ENCODE measurements around the gene RBM6.

The RBM6 gene

GRCh38 chr3:50122661-50123391, 182.9 kb downstream of the RBM6 start:
- peaks cover 25% of the 10 kb centered on the region for H3K4me1 ChIP-seq (ENCODE audit: insufficient read depth, low read length)
- no peaks in the 10 kb centered on the region for H3K9me3 ChIP-seq (ENCODE audit: insufficient read depth, low read depth, low read length)
- WGBS: 93% methylated on average over 14 of the region's 14 CpGs
- no peak overlapping the region for H3K9ac ChIP-seq (ENCODE audit: low read depth, low read length)
- no peak overlapping the region for H3K4me3 ChIP-seq (ENCODE audit: low read length)
- peaks cover 24% of the 10 kb centered on the region for H3K36me3 ChIP-seq (ENCODE audit: insufficient read depth, low read length)
- H3K27ac ChIP-seq (ENCODE audit: low read depth, low read length): no peak overlapping the region
- H3K27me3 ChIP-seq (ENCODE audit: insufficient read depth, low read length): no peaks in the 10 kb centered on the region

- no peaks in the 10 kb centered on the region for H3K9me3 ChIP-seq (ENCODE audit: insufficient read depth, low read depth, low read length)
- H3K9ac ChIP-seq (ENCODE audit: low read depth, low read length): no peak overlapping the region
- H3K27me3 ChIP-seq (ENCODE audit: insufficient read depth, low read length): no peaks in the 10 kb centered on the region
- peaks cover 25% of the 10 kb centered on the region for H3K4me1 ChIP-seq (ENCODE audit: insufficient read depth, low read length)
- no peak overlapping the region for H3K4me3 ChIP-seq (ENCODE audit: low read length)
- peaks cover 17% of the 10 kb centered on the region for H3K36me3 ChIP-seq (ENCODE audit: insufficient read depth, low read length)
- whole genome bisulfite sequencing: 91% methylated on average over 4 of the region's 4 CpGs
- H3K27ac ChIP-seq (ENCODE audit: low read depth, low read length): no peak overlapping the region
These were observed 183.6 kb downstream of the RBM6 start for GRCh38 chr3:50123394-50124051.

GRCh38 chr3:50124052-50124799, 184.3 kb downstream of the RBM6 start:
- H3K9me3 ChIP-seq (ENCODE audit: insufficient read depth, low read depth, low read length): no peaks in the 10 kb centered on the region
- WGBS: 60% methylated on average over 13 of the region's 15 CpGs
- peaks cover 10% of the 10 kb centered on the region for H3K36me3 ChIP-seq (ENCODE audit: insufficient read depth, low read length)
- H3K9ac ChIP-seq (ENCODE audit: low read depth, low read length): no peak overlapping the region
- no peaks in the 10 kb centered on the region for H3K27me3 ChIP-seq (ENCODE audit: insufficient read depth, low read length)
- H3K27ac ChIP-seq (ENCODE audit: low read depth, low read length): no peak overlapping the region
- peaks cover 25% of the 10 kb centered on the region for H3K4me1 ChIP-seq (ENCODE audit: insufficient read depth, low read length)
- no peak overlapping the region for H3K4me3 ChIP-seq (ENCODE audit: low read length)

GRCh38 chr3:50124800-50125178, 184.8 kb downstream of the RBM6 start:
- no peak overlapping the region for H3K9ac ChIP-seq (ENCODE audit: low read depth, low read length)
- 42% methylated on average over 12 of the region's 12 CpGs for WGBS
- peaks cover 4% of the 10 kb centered on the region for H3K36me3 ChIP-seq (ENCODE audit: insufficient read depth, low read length)
- no peaks in the 10 kb centered on the region for H3K27me3 ChIP-seq (ENCODE audit: insufficient read depth, low read length)
- H3K4me1 ChIP-seq (ENCODE audit: insufficient read depth, low read length): peaks cover 25% of the 10 kb centered on the region
- H3K27ac ChIP-seq (ENCODE audit: low read depth, low read length): no peak overlapping the region
- no peak overlapping the region for H3K4me3 ChIP-seq (ENCODE audit: low read length)
- H3K9me3 ChIP-seq (ENCODE audit: insufficient read depth, low read depth, low read length): no peaks in the 10 kb centered on the region

- H3K4me3 ChIP-seq (ENCODE audit: low read length): no peak overlapping the region
- peaks cover 25% of the 10 kb centered on the region for H3K4me1 ChIP-seq (ENCODE audit: insufficient read depth, low read length)
- no peaks in the 10 kb centered on the region for H3K9me3 ChIP-seq (ENCODE audit: insufficient read depth, low read depth, low read length)
- no peaks in the 10 kb centered on the region for H3K36me3 ChIP-seq (ENCODE audit: insufficient read depth, low read length)
- H3K27ac ChIP-seq (ENCODE audit: low read depth, low read length): 0 out of 2 replicates have a peak overlapping the region, but pooled peaks have one; percentile 23
- no peak overlapping the region; the same call in 1 of the 2 replicates for H3K9ac ChIP-seq (ENCODE audit: low read depth, low read length)
- WGBS: 70% methylated on average over 7 of the region's 9 CpGs
- H3K27me3 ChIP-seq (ENCODE audit: insufficient read depth, low read length): no peaks in the 10 kb centered on the region
These were observed 185.8 kb downstream of the RBM6 start for GRCh38 chr3:50125541-50126286.

- H3K27me3 ChIP-seq (ENCODE audit: insufficient read depth, low read length): no peaks in the 10 kb centered on the region
- H3K9ac ChIP-seq (ENCODE audit: low read depth, low read length): no peak overlapping the region; the same call in 1 of the 2 replicates
- H3K4me3 ChIP-seq (ENCODE audit: low read length): no peak overlapping the region
- H3K36me3 ChIP-seq (ENCODE audit: insufficient read depth, low read length): no peaks in the 10 kb centered on the region
- peaks cover 25% of the 10 kb centered on the region for H3K4me1 ChIP-seq (ENCODE audit: insufficient read depth, low read length)
- 80% methylated on average over 16 of the region's 16 CpGs for WGBS
- H3K27ac ChIP-seq (ENCODE audit: low read depth, low read length): no peak overlapping the region
- H3K9me3 ChIP-seq (ENCODE audit: insufficient read depth, low read depth, low read length): no peaks in the 10 kb centered on the region
These were observed 186.6 kb downstream of the RBM6 start for GRCh38 chr3:50126287-50127211.

Data from HUES64 (cell line).